Thyroid gland (tissue), 4 donors: Measurements from ENCODE around the gene CD300E. TPM values are rescaled to one million over a fixed set of nuclear protein-coding genes. Genes with fewer than 3 reads are reported as not detected.
"Not testable (repeated sequence)": the region's sequence is repeated elsewhere in the genome, so short reads cannot be mapped to it uniquely, and the experiment has no call there.

Experiments
- DNase-seq, 2 donors: peaks; one replicate each; pipeline ENCODE4 v3.0.0-alpha.2; 2019
- H3K27ac ChIP-seq, 3 donors: fragments of 200-600 bp; sonication (generic); 1 replicate in 2 of 3; 2 replicates in 1 of 3; pipeline ENCODE4 v1.5.1; 2016 to 2019; ENCODE audit warnings: mild to moderate bottlenecking in 1 of 3, moderate library complexity in 1 of 3
- H3K27me3 ChIP-seq: fragments of 200-600 bp; sonication (generic); one replicate; pipeline ENCODE4 v1.5.1; 2019
- H3K36me3 ChIP-seq, 2 donors: fragments of 200-600 bp; sonication (generic); one replicate each; pipeline ENCODE4 v1.5.1; 2016 to 2019
- H3K4me1 ChIP-seq, 2 donors: fragments of 200-600 bp; sonication (generic); one replicate each; pipeline ENCODE4 v1.5.1; 2017 to 2019
- H3K4me3 ChIP-seq, 3 donors: fragments of 200-600 bp; sonication (generic); replicated peaks in 1 of 3; 1 replicate in 2 of 3; 2 replicates in 1 of 3; pipeline ENCODE4 v1.5.1; 2016; ENCODE audit warnings: mild to moderate bottlenecking in 1 of 3
- H3K9me3 ChIP-seq: fragments of 200-600 bp; sonication (generic); one replicate; pipeline ENCODE4 v1.5.1; 2017
- POLR2A ChIP-seq, 2 donors: fragments of 450-650 bp; IDR thresholded peaks; one replicate each; pipeline ENCODE4 v1.6.1; 2017; ENCODE audit warnings: antibody characterized with exemption in 2 of 2, mild to moderate bottlenecking in 2 of 2, moderate library complexity in 1 of 2
- WGBS, 2 donors: methylation state at CpG; one replicate each; pipeline ENCODE4 v1.1.5; 2017; 5-methylcytosine and 5-hydroxymethylcytosine counted together
- intact Hi-C: fragments of 100-400 bp; cut with DNase I; formaldehyde crosslinking; loops from one replicate; pipeline ENCODE4 v1.15.1; 2023
- total RNA-seq, 4 donors: library from RNA; depleted of rRNA; stranded (reverse); fragments of >200 nt; gene quantifications; one replicate each; pipeline ENCODE4 v1.2.3, GENCODE V29; 2016
- TF ChIP-seq, protein P1 (sequence below), 6 experiments: fragments of 200-600 bp in 3 of 6; fragments of 450-650 bp in 3 of 6; sonication (generic) in 3 of 6; IDR thresholded peaks; one replicate each; pipeline ENCODE4 v1.5.1; 2016 to 2019; ENCODE audit warnings: antibody characterized with exemption in 6 of 6, mild to moderate bottlenecking in 2 of 6, inconsistent platforms in 1 of 6, moderate library complexity in 1 of 6

CD300E gene
- total RNA-seq, 4 donors from 2014 or later: not detected

DNA sequence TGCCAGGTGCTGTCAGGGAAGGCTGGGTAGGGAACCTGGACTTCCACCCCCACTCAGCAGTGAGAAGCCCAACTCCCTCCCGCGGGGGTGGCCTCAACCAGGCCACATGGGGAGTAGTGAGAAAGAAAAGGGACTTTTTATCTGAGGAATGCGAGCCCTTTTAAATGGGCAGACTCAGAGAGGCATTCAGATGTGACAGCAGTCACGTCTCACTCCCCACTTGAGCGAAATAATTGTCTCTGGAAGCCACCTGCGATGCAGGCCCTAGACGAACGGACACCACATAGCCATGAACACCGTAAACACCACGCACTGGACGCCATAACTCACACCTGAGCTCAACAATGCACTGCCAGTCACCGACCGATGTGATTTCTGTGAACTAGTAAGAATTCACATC lies 11.9 kb upstream of the CD300E start:
- intact Hi-C loops: no loop called here
- 17 to 30% methylated on average over 4 to 13 of the region's 13 CpGs for WGBS, 2 donors
- peak overlapping the region; percentile 81 to 93 (median 92) for H3K27ac ChIP-seq
- no peaks in the 10 kb centered on the region for H3K27me3 ChIP-seq
- H3K36me3 ChIP-seq: no peaks in the 10 kb centered on the region
- peak in 1 of 2 donors; percentile 18 for TF ChIP-seq POLR2A (IDR thresholded peaks at IDR 0.05)
- TF ChIP-seq, protein P1, sequence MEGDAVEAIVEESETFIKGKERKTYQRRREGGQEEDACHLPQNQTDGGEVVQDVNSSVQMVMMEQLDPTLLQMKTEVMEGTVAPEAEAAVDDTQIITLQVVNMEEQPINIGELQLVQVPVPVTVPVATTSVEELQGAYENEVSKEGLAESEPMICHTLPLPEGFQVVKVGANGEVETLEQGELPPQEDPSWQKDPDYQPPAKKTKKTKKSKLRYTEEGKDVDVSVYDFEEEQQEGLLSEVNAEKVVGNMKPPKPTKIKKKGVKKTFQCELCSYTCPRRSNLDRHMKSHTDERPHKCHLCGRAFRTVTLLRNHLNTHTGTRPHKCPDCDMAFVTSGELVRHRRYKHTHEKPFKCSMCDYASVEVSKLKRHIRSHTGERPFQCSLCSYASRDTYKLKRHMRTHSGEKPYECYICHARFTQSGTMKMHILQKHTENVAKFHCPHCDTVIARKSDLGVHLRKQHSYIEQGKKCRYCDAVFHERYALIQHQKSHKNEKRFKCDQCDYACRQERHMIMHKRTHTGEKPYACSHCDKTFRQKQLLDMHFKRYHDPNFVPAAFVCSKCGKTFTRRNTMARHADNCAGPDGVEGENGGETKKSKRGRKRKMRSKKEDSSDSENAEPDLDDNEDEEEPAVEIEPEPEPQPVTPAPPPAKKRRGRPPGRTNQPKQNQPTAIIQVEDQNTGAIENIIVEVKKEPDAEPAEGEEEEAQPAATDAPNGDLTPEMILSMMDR (IDR thresholded peaks at IDR 0.05): no peak
- peaks cover 79 to 81% of the 10 kb centered on the region in 2 donors for H3K4me1 ChIP-seq
- DNase-seq: peak; percentile 90 to 92
- H3K4me3 ChIP-seq: no peak overlapping the region
- no peaks in the 10 kb centered on the region for H3K9me3 ChIP-seq

DNA sequence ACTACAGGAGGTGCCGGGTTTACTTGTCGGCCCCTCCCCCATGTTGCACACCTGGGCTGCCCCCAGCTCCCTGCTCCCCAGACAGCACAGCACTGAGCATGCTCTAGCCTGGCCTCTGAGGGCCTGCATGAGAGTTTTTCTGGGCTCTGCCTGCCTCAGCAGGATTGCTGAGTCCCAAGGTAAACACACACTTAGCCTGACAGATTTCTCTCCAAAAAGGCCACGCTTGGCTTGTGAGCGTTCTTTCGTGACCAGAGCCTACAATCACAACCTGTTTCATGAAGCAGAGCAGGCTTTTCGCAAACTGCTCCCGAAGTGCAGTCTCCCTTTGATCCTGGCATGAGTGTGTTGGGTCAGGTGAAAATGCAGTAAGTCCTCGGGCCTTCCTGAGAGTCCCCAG lies 9.8 kb upstream of the CD300E start:
- H3K4me1 ChIP-seq: peaks cover 70 to 75% of the 10 kb centered on the region in 2 donors

DNA sequence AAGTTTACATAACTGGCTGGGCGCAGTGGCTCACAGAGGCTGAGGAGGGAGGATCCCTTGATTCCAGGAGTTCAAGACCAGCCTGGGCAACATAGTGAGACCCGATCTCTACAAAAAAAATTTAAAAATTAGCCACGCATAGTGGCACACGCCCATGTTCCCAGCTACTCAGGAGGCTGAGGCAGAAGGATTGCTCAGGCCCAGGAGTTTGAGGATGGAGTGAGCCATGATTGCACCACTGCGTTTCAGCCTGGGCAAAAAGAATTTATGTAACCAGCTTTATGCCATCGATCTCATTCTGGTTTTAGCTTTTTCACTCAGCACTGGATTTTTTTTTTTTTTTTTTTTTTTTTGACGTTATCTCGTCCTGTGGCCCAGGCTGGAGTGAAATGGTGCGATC lies 9.1 kb upstream of the CD300E start:
- intact Hi-C loops: no loop called here
- Histone ChIP-seq H3K4me3 (no peak overlapping the region), H3K4me1 (peaks cover 63 to 68% of the 10 kb centered on the region in 2 donors), H3K9me3 (no peaks in the 10 kb centered on the region), H3K27me3 (no peaks in the 10 kb centered on the region), H3K27ac (peak overlapping the region; percentile 79 to 87 (median 86)), H3K36me3 (no peaks in the 10 kb centered on the region)
- no peak for DNase-seq
- whole genome bisulfite sequencing, 2 donors: 88 to 91% methylated on average over 9 of the region's 9 CpGs
- TF ChIP-seq POLR2A (IDR thresholded peaks at IDR 0.05): no peak
- TF ChIP-seq, protein P1 (IDR thresholded peaks at IDR 0.05): no peak

More for the DNA sequence above, 9.8 kb upstream of the CD300E start:
- no peak overlapping the region for H3K4me3 ChIP-seq
- H3K27me3 ChIP-seq: no peaks in the 10 kb centered on the region
- H3K36me3 ChIP-seq: no peaks in the 10 kb centered on the region
- peak overlapping the region; percentile 86 to 93 (median 92) for H3K27ac ChIP-seq
- TF ChIP-seq, protein P1 (IDR thresholded peaks at IDR 0.05): no peak
- H3K9me3 ChIP-seq: no peaks in the 10 kb centered on the region
- intact Hi-C loops: no loop called here
- WGBS, 2 donors: 30 to 47% methylated on average over 6 to 7 of the region's 8 CpGs
- peak; percentile 93 to 94 for DNase-seq

DNA sequence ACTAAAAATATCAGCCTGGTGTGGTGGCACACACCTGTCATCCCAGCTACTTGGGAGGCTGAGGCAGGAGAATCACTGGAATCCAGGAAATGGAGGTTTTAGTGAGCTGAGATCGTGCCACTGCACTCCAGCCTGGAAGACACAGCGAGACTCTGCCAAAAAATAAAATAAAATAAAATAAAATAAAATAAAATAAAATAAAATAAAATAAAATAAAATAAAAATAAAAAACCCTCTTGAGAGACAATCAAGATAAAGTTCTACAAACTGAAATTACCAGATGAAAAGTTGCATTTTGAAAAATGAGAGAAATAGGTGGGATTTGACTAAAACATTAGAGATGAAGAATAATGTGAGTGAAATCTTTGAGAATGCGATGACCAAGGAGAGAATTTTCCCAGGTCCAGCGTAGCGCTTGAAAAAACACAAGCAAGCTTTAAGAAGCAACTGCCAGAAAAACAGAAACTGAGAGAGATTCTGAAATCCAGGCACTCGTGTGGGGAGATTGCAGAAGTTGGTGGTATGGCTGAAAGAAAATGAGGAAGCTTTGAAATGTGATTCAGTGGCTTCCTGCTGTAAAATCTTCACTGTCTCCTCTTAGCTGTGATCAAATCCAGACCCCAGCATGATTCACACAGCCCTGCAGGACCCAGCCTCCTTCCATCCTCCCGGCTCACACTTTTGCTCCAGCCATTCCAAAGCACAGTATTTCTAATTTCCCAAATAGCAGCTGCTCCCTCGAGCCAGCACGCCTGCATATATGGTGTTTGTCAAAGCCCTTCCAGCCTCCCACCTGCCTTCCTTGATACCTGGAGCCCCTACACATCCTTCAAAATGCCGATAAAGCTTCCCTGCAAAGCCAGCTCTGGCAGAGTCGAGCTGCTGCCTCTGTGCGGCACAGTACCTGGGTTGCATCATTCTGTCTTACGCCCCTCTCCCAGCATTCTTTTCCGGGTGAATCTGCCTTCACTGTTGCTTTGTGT lies 8.2 kb upstream of the CD300E start:
- Histone ChIP-seq H3K9me3 (no peaks in the 10 kb centered on the region), H3K36me3 (no peaks in the 10 kb centered on the region), H3K4me3 (no peak overlapping the region), H3K27me3 (no peaks in the 10 kb centered on the region), H3K27ac (peak overlapping the region; percentile 79 to 87 (median 86)), H3K4me1 (peaks cover 57 to 60% of the 10 kb centered on the region in 2 donors)
- TF ChIP-seq, protein P1 (IDR thresholded peaks at IDR 0.05): no peak
- TF ChIP-seq POLR2A (IDR thresholded peaks at IDR 0.05): no peak
- WGBS, 2 donors: 28 to 32% methylated on average over 14 of the region's 14 CpGs
- DNase-seq: peak; percentile 46 to 50
- intact Hi-C loops: no loop called here

DNA sequence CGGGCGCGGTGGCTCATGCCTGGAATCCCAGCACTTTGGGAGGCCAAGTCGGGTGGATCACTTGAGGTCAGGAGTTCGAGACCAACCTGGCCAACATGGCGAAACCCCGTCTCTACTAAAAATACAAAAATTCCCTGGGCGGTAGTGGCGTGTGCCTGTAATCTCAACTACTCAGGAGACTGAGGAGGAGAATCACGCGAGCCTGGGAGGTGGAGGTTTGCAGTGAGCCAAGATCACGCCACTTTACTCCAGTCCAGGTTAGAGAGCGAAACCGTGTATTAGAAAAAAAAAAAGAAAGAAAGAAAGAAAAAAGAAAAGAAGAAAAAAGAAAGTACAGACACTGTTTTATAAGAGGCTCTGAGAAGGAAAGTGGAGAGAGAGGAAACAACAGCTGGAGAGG lies 6.7 kb upstream of the CD300E start:
- H3K9me3 ChIP-seq, H3K27me3 ChIP-seq, H3K36me3 ChIP-seq, intact Hi-C loops, H3K4me3 ChIP-seq: not testable (repeated sequence)
- DNase-seq: peak; percentile 67 to 75
- Histone ChIP-seq H3K4me1 (peaks cover 43 to 46% of the 10 kb centered on the region in 2 donors), H3K27ac (peak overlapping the region; percentile 79 to 87 (median 86))
- 37 to 53% methylated on average over 14 of the region's 14 CpGs for WGBS, 2 donors
